ENCODE measurements around the gene MTUS2.

- TF ChIP-seq, protein P1, sequence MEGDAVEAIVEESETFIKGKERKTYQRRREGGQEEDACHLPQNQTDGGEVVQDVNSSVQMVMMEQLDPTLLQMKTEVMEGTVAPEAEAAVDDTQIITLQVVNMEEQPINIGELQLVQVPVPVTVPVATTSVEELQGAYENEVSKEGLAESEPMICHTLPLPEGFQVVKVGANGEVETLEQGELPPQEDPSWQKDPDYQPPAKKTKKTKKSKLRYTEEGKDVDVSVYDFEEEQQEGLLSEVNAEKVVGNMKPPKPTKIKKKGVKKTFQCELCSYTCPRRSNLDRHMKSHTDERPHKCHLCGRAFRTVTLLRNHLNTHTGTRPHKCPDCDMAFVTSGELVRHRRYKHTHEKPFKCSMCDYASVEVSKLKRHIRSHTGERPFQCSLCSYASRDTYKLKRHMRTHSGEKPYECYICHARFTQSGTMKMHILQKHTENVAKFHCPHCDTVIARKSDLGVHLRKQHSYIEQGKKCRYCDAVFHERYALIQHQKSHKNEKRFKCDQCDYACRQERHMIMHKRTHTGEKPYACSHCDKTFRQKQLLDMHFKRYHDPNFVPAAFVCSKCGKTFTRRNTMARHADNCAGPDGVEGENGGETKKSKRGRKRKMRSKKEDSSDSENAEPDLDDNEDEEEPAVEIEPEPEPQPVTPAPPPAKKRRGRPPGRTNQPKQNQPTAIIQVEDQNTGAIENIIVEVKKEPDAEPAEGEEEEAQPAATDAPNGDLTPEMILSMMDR (IDR thresholded peaks at IDR 0.05 in 8 of 11, conservative IDR thresholded peaks at IDR 0.05 in 3 of 11) = no peak
- TF ChIP-seq POLR2A (IDR thresholded peaks at IDR 0.05) = no peak
These were observed 247.3 kb downstream of the MTUS2 start for GRCh38 chr13:29067306-29067945.
